Stimulated activated naive CD8-positive, alpha-beta T cell treated with anti-CD3 and anti-CD28 coated beads, Interleukin-15, Interleukin-2, amounts not matched to agents 100 U/mL and 50 U/mL, for 24 hours (primary cell): Measurements from ENCODE around the gene CCNT2.
"Not testable (repeated sequence)": the region's sequence is repeated elsewhere in the genome, so short reads cannot be mapped to it uniquely, and the experiment has no call there.

Source experiments
- ATAC-seq: fragments of 150-1000 bp; cut with Tn5 transposase; one replicate; pipeline ENCODE4 v1.10.0; 2021
- DNase-seq: peaks from one replicate; pipeline ENCODE4 v3.0.0; 2021

Gene CCNT2

GRCh38 chr2:134918526-134919340 lies at the start of gene CCNT2:
CCNT2 (plus strand) TSS chr2:134918822; CDS start chr2:134918855, 33 bp downstream.
- ATAC-seq: peak; percentile 91
- peak; percentile 100 for DNase-seq

GRCh38 chr2:134869946-134870736 lies 48.5 kb upstream of the CCNT2 start:
- ATAC-seq: no peak
- no peak for DNase-seq

- DNase-seq: no peak
- ATAC-seq: no peak
These were observed 45.5 kb upstream of the CCNT2 start for GRCh38 chr2:134873152-134873551.

- no peak for DNase-seq
- ATAC-seq: no peak
These were observed 43.3 kb upstream of the CCNT2 start for GRCh38 chr2:134875309-134875708.

GRCh38 chr2:134882773-134883172 lies 35.8 kb upstream of the CCNT2 start:
- DNase-seq (no peak), ATAC-seq (no peak)

GRCh38 chr2:134883552-134884293 lies 34.9 kb upstream of the CCNT2 start:
- DNase-seq (no peak), ATAC-seq (no peak)

- ATAC-seq (no peak), DNase-seq (no peak)
These were observed 34.2 kb upstream of the CCNT2 start for GRCh38 chr2:134884435-134884834.

- DNase-seq (no peak), ATAC-seq (no peak)
These were observed 26.2 kb upstream of the CCNT2 start for GRCh38 chr2:134892282-134893035.

GRCh38 chr2:134897932-134898331 lies 20.7 kb upstream of the CCNT2 start:
- ATAC-seq (no peak), DNase-seq (no peak)

- DNase-seq (no peak), ATAC-seq (no peak)
These were observed 19.4 kb upstream of the CCNT2 start for GRCh38 chr2:134899204-134899603.

- ATAC-seq: no peak
- DNase-seq: no peak
These were observed 18.5 kb upstream of the CCNT2 start for GRCh38 chr2:134900151-134900550.

- DNase-seq, ATAC-seq: not testable (repeated sequence)
These were observed 14.9 kb upstream of the CCNT2 start for GRCh38 chr2:134903701-134904100.

GRCh38 chr2:134905168-134905567 lies 13.5 kb upstream of the CCNT2 start:
- ATAC-seq (no peak), DNase-seq (no peak)

GRCh38 chr2:134906726-134907125 lies 11.9 kb upstream of the CCNT2 start:
- no peak for ATAC-seq
- DNase-seq: no peak

GRCh38 chr2:134907441-134908116 lies 11.0 kb upstream of the CCNT2 start:
- ATAC-seq, DNase-seq: not testable (repeated sequence)

- ATAC-seq (no peak), DNase-seq (no peak)
These were observed 7.7 kb upstream of the CCNT2 start for GRCh38 chr2:134910763-134911399.

GRCh38 chr2:134911400-134911785 lies 7.2 kb upstream of the CCNT2 start:
- DNase-seq (no peak), ATAC-seq (no peak)

GRCh38 chr2:134912361-134912760 lies 6.3 kb upstream of the CCNT2 start:
- DNase-seq (no peak), ATAC-seq (no peak)

GRCh38 chr2:134917360-134917865 lies 1.2 kb upstream of the CCNT2 start:
- DNase-seq: peak; percentile 21
- ATAC-seq: no peak

- DNase-seq (no peak), ATAC-seq (peak; percentile 78)
These were observed 615 bp upstream of the CCNT2 start for GRCh38 chr2:134917888-134918525.
